Islet of Langerhans (tissue), 1 donor: ENCODE results near the gene TMEM267.
"Not testable (repeated sequence)": the region's sequence is repeated elsewhere in the genome, so short reads cannot be mapped to it uniquely, and the experiment has no call there.

ENCODE experiments used
- FAIRE-seq: peaks from one replicate; lab custom pipeline; 2011; peaks lifted over from hg19 to GRCh38; lab: Jason Lieb, UNC

Gene TMEM267

GRCh38 chr5:43402524-43403066 is 81.1 kb downstream of the TMEM267 start:
- FAIRE-seq = not testable (repeated sequence)

- FAIRE-seq = no peak
These were observed 81.8 kb downstream of the TMEM267 start for GRCh38 chr5:43401827-43402226.

GRCh38 chr5:43400082-43400481 is 83.6 kb downstream of the TMEM267 start:
- no peak for FAIRE-seq

- no peak for FAIRE-seq
These were observed 86.8 kb downstream of the TMEM267 start for GRCh38 chr5:43396762-43397304.
